Ovary (tissue), 9 donors: ENCODE data around the gene TLE4. TPM values are rescaled to one million over a fixed set of nuclear protein-coding genes. Genes with fewer than 3 reads are reported as not detected.

Experiments
- DNase-seq, 5 donors: peaks; one replicate each; pipeline ENCODE4 v3.0.0-alpha.2; 2019 to 2020
- H3K27ac ChIP-seq, 2 donors: fragments of 200-600 bp; one replicate each; pipeline versions ENCODE4 v1.5.1 to v1.8.0; 2019 to 2022
- H3K27me3 ChIP-seq: fragments of 200-600 bp; one replicate; pipeline ENCODE4 v1.8.0; 2022
- H3K36me3 ChIP-seq: fragments of 200-600 bp; sonication (generic); one replicate; pipeline ENCODE4 v1.5.1; 2019
- H3K4me1 ChIP-seq: one replicate; pipeline ENCODE4 v1.8.1; 2013; ENCODE audit warnings: mild to moderate bottlenecking, moderate library complexity; ENCODE audit not compliant: insufficient read depth
- H3K4me3 ChIP-seq: fragments of 200-600 bp; sonication (generic); one replicate; pipeline ENCODE4 v1.5.1; 2017
- H3K9me3 ChIP-seq, 2 donors: fragments of 200-600 bp in 1 of 2; sonication (generic) in 1 of 2; one replicate each; pipeline versions ENCODE4 v1.5.1 to v1.8.1; 2013 to 2019; ENCODE audit warnings: mild to moderate bottlenecking in 1 of 2, moderate library complexity in 1 of 2
- EP300 ChIP-seq: sonication (generic); formaldehyde crosslinking; IDR thresholded peaks from one replicate; pipeline ENCODE4 v1.6.1; 2017; ENCODE audit warnings: antibody characterized with exemption
- POLR2A ChIP-seq: fragments of 450-650 bp; IDR thresholded peaks from one replicate; pipeline ENCODE4 v1.6.1; 2017; ENCODE audit warnings: antibody characterized with exemption, mild to moderate bottlenecking, moderate library complexity
- WGBS, 3 donors: extraction: QIAGEN DNeasy Blood & Tissue Kit in 1 of 3; methylation state at CpG; one replicate each; pipeline versions ENCODE4 v1.1.5 to v1.1.7; 2013 to 2017; 5-methylcytosine and 5-hydroxymethylcytosine counted together
- intact Hi-C, 4 donors: fragments of 100-400 bp; cut with DNase I; formaldehyde crosslinking; loops; one replicate each; pipeline versions ENCODE4 v1.11.0 to v1.15.1; 2022 to 2023
- polyA plus RNA-seq, 2 donors: library from polyadenylated mRNA; stranded (reverse); fragments of 200-250 nt in 1 of 2; fragments of 350-450 nt in 1 of 2; fragmentation: Illumina TruSeq in 1 of 2; extraction: RNeasy Lipid Tissue Mini Kit (QIAGEN cat#74804) in 1 of 2; gene quantifications; one replicate each; pipeline ENCODE4 v1.2.3, GENCODE V29; 2013 to 2014
- total RNA-seq, 7 donors: library from RNA; depleted of rRNA in 2 of 7; stranded (reverse); fragments of >200 nt in 2 of 7; fragmentation: NEBNext Ultra II Directional in 3 of 7; extraction: Animal tissue kit (Norgen Biotek cat#: 25700) in 3 of 7; gene quantifications; one replicate each; pipeline versions ENCODE4 v1.1.0 to v1.2.4, GENCODE V29; 2016 to 2023
- TF ChIP-seq, protein P1 (sequence below), 3 donors: fragments of 450-650 bp in 2 of 3; fragments of 200-600 bp in 1 of 3; IDR thresholded peaks; one replicate each; pipeline versions ENCODE4 v1.5.1 to v1.8.0; 2016 to 2022; ENCODE audit warnings: antibody characterized with exemption in 3 of 3, mild to moderate bottlenecking in 1 of 3
- donor health status: DM: no; HTN: no; CAD: no; lungs with moderate emphysema.
- donor health status: DM: no; HTN: no; CAD: no.
- donor health status: Bipolar disorder and iron deficiency.
- donor health status: DM: yes; HTN: yes; CAD: no.
- donor health status: DM: no; HTN: no; CAD: no.
- donor health status: DM: yes; HTN: yes; CAD: no.

Gene TLE4
- total and polyA plus RNA-seq, 9 donors = 34.6 to 67.5 (median 54.6) TPM

GRCh38 chr9:79572608-79573411 lies 1.0 kb downstream of the TLE4 start:
- 0 to 1% (median 1%) methylated on average over 46 to 115 of the region's 115 CpGs for WGBS, 3 donors
- DNase-seq = peak; percentile 54 to 75 (median 71)
- H3K27me3 ChIP-seq = no peaks in the 10 kb centered on the region
- H3K27ac ChIP-seq = peak overlapping the region; percentile 94
- TF ChIP-seq EP300 = no peak
- TF ChIP-seq, protein P1, sequence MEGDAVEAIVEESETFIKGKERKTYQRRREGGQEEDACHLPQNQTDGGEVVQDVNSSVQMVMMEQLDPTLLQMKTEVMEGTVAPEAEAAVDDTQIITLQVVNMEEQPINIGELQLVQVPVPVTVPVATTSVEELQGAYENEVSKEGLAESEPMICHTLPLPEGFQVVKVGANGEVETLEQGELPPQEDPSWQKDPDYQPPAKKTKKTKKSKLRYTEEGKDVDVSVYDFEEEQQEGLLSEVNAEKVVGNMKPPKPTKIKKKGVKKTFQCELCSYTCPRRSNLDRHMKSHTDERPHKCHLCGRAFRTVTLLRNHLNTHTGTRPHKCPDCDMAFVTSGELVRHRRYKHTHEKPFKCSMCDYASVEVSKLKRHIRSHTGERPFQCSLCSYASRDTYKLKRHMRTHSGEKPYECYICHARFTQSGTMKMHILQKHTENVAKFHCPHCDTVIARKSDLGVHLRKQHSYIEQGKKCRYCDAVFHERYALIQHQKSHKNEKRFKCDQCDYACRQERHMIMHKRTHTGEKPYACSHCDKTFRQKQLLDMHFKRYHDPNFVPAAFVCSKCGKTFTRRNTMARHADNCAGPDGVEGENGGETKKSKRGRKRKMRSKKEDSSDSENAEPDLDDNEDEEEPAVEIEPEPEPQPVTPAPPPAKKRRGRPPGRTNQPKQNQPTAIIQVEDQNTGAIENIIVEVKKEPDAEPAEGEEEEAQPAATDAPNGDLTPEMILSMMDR (IDR thresholded peaks at IDR 0.05) = peak in 1 of 3 donors; percentile 19
- no peaks in the 10 kb centered on the region for H3K9me3 ChIP-seq
- H3K4me1 ChIP-seq = no peaks in the 10 kb centered on the region
- no peaks in the 10 kb centered on the region for H3K36me3 ChIP-seq
- intact Hi-C loops = loop anchor here in 2 of 4 donors (10.0 kb wide), 1 partner anchor 242 kb away; no protein-coding TSS in a partner anchor
- peak overlapping the region; percentile 91 for H3K4me3 ChIP-seq

DNA sequence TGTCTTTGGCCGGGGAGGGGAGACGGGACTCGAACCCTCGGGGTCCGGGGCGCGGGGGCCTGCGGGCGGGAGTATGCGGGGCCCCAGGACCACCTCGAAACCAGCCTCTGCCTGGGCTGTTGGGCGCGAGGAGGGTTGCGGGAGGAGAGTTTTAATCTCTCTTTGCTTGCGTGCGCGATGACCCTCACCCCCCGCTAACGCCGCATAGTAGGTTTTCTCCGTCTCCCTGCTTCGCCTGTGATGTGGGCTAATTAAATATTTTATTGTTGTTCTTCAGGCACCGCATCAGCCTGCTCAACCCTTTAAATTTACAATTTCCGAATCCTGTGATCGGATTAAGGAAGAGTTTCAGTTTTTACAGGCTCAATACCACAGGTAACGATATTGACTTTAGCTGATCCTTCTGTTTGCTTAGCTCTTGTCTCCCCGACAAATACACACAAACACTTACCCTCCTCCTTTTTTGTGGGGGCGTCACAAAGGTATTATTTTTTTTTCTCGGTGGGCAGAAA lies 1.7 kb downstream of the TLE4 start:
- peak in 3 of 5 donors; percentile 43 to 72 (median 52) for DNase-seq
- H3K4me3 ChIP-seq = peak overlapping the region; percentile 91
- H3K36me3 ChIP-seq = no peaks in the 10 kb centered on the region
- peak overlapping the region; percentile 94 for H3K27ac ChIP-seq
- TF ChIP-seq EP300 (no peak), POLR2A (no peak)
- TF ChIP-seq, protein P1 (IDR thresholded peaks at IDR 0.05) = no peak
- intact Hi-C loops = loop anchor here in 2 of 4 donors (10.0 kb wide), 1 partner anchor 241 kb away; no protein-coding TSS in a partner anchor
- no peaks in the 10 kb centered on the region for H3K4me1 ChIP-seq
- 1% methylated on average over 18 to 29 of the region's 29 CpGs for WGBS, 3 donors
- H3K9me3 ChIP-seq = no peaks in the 10 kb centered on the region
- no peaks in the 10 kb centered on the region for H3K27me3 ChIP-seq

- no peak for TF ChIP-seq POLR2A
- TF ChIP-seq, protein P1 (IDR thresholded peaks at IDR 0.05) = no peak
- no peak for TF ChIP-seq EP300
- Histone ChIP-seq H3K27ac (peak overlapping the region in 1 of 2 donors; percentile 94), H3K36me3 (no peaks in the 10 kb centered on the region), H3K27me3 (no peaks in the 10 kb centered on the region), H3K4me3 (peak overlapping the region; percentile 91), H3K4me1 (no peaks in the 10 kb centered on the region), H3K9me3 (no peaks in the 10 kb centered on the region)
- WGBS, 3 donors = 7 to 29% (median 13%) methylated on average over 5 of the region's 5 CpGs
- intact Hi-C loops = loop anchor here in 2 of 4 donors (10.0 kb wide), 1 partner anchor 241 kb away; no protein-coding TSS in a partner anchor
- DNase-seq = no peak
Observed at GRCh38 chr9:79574136-79574535, 2.4 kb downstream of the TLE4 start.

DNA sequence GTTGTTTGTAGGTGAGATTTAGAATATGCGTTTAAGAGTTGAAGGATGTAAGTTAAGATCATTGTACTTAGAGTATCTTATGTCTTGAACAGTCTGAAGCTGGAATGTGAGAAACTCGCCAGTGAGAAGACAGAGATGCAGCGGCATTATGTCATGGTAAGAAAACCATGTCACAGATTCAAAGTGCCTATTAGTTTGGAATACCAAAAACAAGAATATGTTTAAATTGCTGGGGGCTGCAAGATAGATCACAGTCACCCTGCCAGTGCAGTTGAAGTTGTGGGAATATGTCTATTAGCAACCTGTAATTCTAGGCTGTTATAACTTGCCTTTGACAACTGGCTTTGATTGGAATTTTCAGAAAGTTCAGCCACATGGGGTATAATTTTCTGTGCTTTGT lies 3.0 kb downstream of the TLE4 start:
- H3K9me3 ChIP-seq = no peaks in the 10 kb centered on the region
- 30 to 60% (median 44%) methylated on average over 3 of the region's 3 CpGs for WGBS, 3 donors
- H3K4me1 ChIP-seq = no peaks in the 10 kb centered on the region
- TF ChIP-seq, protein P1 (IDR thresholded peaks at IDR 0.05) = no peak
- TF ChIP-seq POLR2A (no peak), EP300 (no peak)
- intact Hi-C loops = loop anchor here in 2 of 4 donors (10.0 kb wide), 1 partner anchor 240 kb away; no protein-coding TSS in a partner anchor
- no peak overlapping the region for H3K27ac ChIP-seq
- no peaks in the 10 kb centered on the region for H3K36me3 ChIP-seq
- no peaks in the 10 kb centered on the region for H3K27me3 ChIP-seq
- no peak for DNase-seq
- H3K4me3 ChIP-seq = peak overlapping the region; percentile 91
